Measurements from ENCODE around the gene SERPINB5. TPM values are rescaled to one million over a fixed set of nuclear protein-coding genes. Genes with fewer than 3 reads are reported as not detected.

The SERPINB5 gene
- total and polyA plus RNA-seq, 2 of the 13 experiments (the other 11 are each of a cell fraction or from before 2014, with no cell fraction given) = not detected

DNA sequence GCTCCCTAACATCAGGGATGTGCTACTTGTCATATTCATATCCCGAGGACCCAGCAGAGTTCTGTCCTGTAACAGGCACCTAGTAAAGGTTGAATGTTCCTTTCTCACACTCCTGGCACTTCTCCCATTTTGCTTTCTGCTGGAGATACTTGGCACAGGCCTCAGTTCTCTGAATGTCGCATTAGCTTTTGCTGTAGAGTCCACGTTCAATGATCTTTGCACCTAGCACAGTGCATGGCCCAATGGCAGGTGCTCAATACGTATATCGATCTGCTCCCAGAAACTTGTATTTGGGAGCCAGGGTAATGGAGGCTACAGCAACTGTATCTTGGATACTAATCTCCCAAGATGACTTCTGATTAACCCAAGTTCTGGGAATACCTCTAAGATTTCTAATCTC, 29.7 kb upstream of the SERPINB5 start:
- no peak overlapping the region for H3K27ac ChIP-seq (ENCODE audit: extremely low read length, insufficient read depth, low read length)
- DNase-seq (ENCODE audit: low spot score) (no peak), ATAC-seq (no peak), FAIRE-seq (no peak)
- in situ Hi-C loops (cut with HindIII; ENCODE audit: extremely low pct_ligation_motif_present, low pct_unique_long_range_greater_than_20kb) (loop anchor here (10.0 kb wide), 1 partner anchor 312 kb away; no protein-coding TSS in a partner anchor), intact Hi-C loops (cut with micrococcal nuclease; ENCODE audit: unreplicated experiment) (no loop called here)
- no peak overlapping the region for H3K9ac ChIP-seq (ENCODE audit: insufficient read depth, low read depth, low read length)
- H4K20me1 ChIP-seq (ENCODE audit: insufficient read depth, low read length) = no peaks in the 10 kb centered on the region
- no peaks in the 10 kb centered on the region for H3K9me3 ChIP-seq (ENCODE audit: low read length)
- no peaks in the 10 kb centered on the region for H3K36me3 ChIP-seq (replicated peaks in 1 of 2; ENCODE audit: control insufficient read depth in 1 of 2, insufficient read depth in 2 of 2, low read length in 2 of 2)
- no peaks in the 10 kb centered on the region for H3K79me2 ChIP-seq (ENCODE audit: insufficient read depth, low read length)
- H2AFZ ChIP-seq (ENCODE audit: low read length) = no peak overlapping the region
- BruUV-seq (replicated peaks) = no TSS peak
- H3K4me2 ChIP-seq (ENCODE audit: low read depth, low read length) = no peak overlapping the region
- H3K4me1 ChIP-seq (ENCODE audit: insufficient read depth, low read length) = no peaks in the 10 kb centered on the region
- no peaks in the 10 kb centered on the region for H3K27me3 ChIP-seq (ENCODE audit: control insufficient read depth in 1 of 2, insufficient read depth in 2 of 2, low read length in 2 of 2)
- POLR2A ChIA-PET = no interaction called here
- H3K4me3 ChIP-seq (replicated peaks in 1 of 3; ENCODE audit: insufficient read depth in 1 of 3, low read depth in 2 of 3, low read length in 3 of 3) = no peak overlapping the region
- CTCF ChIA-PET (ENCODE audit: low intra/inter-chr PET ratio, low total read pairs) = no interaction called here
- 16% methylated on average over 5 of the region's 5 CpGs for WGBS (ENCODE audit: low lambda C conversion rate)
- TF ChIP-seq SP2 (CRISPR knock-in tag; IDR thresholded peaks at IDR 0.05) = no peak
- no peak for TF ChIP-seq IRF2 (CRISPR knock-in tag; IDR thresholded peaks at IDR 0.05)
- TF ChIP-seq WIZ (CRISPR knock-in tag; IDR thresholded peaks at IDR 0.05) = no peak
- TF ChIP-seq, protein P1, sequence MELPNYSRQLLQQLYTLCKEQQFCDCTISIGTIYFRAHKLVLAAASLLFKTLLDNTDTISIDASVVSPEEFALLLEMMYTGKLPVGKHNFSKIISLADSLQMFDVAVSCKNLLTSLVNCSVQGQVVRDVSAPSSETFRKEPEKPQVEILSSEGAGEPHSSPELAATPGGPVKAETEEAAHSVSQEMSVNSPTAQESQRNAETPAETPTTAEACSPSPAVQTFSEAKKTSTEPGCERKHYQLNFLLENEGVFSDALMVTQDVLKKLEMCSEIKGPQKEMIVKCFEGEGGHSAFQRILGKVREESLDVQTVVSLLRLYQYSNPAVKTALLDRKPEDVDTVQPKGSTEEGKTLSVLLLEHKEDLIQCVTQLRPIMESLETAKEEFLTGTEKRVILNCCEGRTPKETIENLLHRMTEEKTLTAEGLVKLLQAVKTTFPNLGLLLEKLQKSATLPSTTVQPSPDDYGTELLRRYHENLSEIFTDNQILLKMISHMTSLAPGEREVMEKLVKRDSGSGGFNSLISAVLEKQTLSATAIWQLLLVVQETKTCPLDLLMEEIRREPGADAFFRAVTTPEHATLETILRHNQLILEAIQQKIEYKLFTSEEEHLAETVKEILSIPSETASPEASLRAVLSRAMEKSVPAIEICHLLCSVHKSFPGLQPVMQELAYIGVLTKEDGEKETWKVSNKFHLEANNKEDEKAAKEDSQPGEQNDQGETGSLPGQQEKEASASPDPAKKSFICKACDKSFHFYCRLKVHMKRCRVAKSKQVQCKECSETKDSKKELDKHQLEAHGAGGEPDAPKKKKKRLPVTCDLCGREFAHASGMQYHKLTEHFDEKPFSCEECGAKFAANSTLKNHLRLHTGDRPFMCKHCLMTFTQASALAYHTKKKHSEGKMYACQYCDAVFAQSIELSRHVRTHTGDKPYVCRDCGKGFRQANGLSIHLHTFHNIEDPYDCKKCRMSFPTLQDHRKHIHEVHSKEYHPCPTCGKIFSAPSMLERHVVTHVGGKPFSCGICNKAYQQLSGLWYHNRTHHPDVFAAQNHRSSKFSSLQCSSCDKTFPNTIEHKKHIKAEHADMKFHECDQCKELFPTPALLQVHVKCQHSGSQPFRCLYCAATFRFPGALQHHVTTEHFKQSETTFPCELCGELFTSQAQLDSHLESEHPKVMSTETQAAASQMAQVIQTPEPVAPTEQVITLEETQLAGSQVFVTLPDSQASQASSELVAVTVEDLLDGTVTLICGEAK (IDR thresholded peaks at IDR 0.05) = no peak
- TF ChIP-seq, protein P1 (CRISPR knock-in tag; IDR thresholded peaks at IDR 0.05) = no peak
- no peak for TF ChIP-seq ZNF737 (CRISPR knock-in tag; IDR thresholded peaks at IDR 0.05; ENCODE audit: borderline replicate concordance)
- no peak for TF ChIP-seq PCBP2 (optimal IDR thresholded peaks at IDR 0.05; ENCODE audit: low read depth, low read length, poor library complexity, severe bottlenecking)
- TF ChIP-seq CREM (IDR thresholded peaks at IDR 0.05) = no peak
- no peak for TF ChIP-seq CREM (CRISPR knock-in tag; IDR thresholded peaks at IDR 0.05)
- no peak for TF ChIP-seq ZNF709 (CRISPR knock-in tag; IDR thresholded peaks at IDR 0.05)
- TF ChIP-seq DNMT3B (CRISPR knock-in tag; conservative IDR thresholded peaks at IDR 0.05) = no peak
- TF ChIP-seq NCOR1 (IDR thresholded peaks at IDR 0.05; ENCODE audit: borderline replicate concordance, low read length) = no peak
- no peak for TF ChIP-seq EEA1 (CRISPR knock-in tag; IDR thresholded peaks at IDR 0.05; ENCODE audit: borderline replicate concordance)
- no peak for TF ChIP-seq ZNF556 (CRISPR knock-in tag; IDR thresholded peaks at IDR 0.05; ENCODE audit: borderline replicate concordance)
- TF ChIP-seq SP4 (CRISPR knock-in tag; IDR thresholded peaks at IDR 0.05) = no peak
- TF ChIP-seq SMYD3 (CRISPR knock-in tag; IDR thresholded peaks at IDR 0.05) = no peak
- TF ChIP-seq ZNF770 (CRISPR knock-in tag; IDR thresholded peaks at IDR 0.05) = no peak
